ENCODE data around the gene LAT.

The LAT gene

GRCh38 chr16:28982418-28982817 is 2.4 kb upstream of the LAT start:
- DNase-seq: no peak
- Histone ChIP-seq H2BK120ac (ENCODE audit: insufficient read depth, low read length, poor library complexity) (no peak overlapping the region), H3K27ac (ENCODE audit: low read depth, low read length) (no peak overlapping the region), H3K9ac (ENCODE audit: low read length) (no peak overlapping the region), H3K14ac (ENCODE audit: low read length) (no peak overlapping the region), H4K91ac (ENCODE audit: low read depth, low read length) (no peak overlapping the region), H2BK5ac (ENCODE audit: low read depth, low read length, poor library complexity) (no peak overlapping the region), H4K12ac (ENCODE audit: low read depth, low read length) (no peak overlapping the region), H3K4ac (ENCODE audit: low read depth, low read length) (no peak overlapping the region), H3K23ac (ENCODE audit: low read length) (no peak overlapping the region), H2AK5ac (ENCODE audit: low read length) (no peak overlapping the region), H4K8ac (ENCODE audit: low read depth, low read length) (no peak overlapping the region), H2BK12ac (ENCODE audit: low read length) (no peak overlapping the region), H3K4me3 (ENCODE audit: low read depth, low read length) (no peak overlapping the region), H3K4me1 (ENCODE audit: control insufficient read depth in 1 of 2, insufficient read depth in 2 of 2, low read length in 2 of 2) (no peaks in the 10 kb centered on the region), H3K4me2 (ENCODE audit: low read length) (no peak overlapping the region), H3K79me2 (ENCODE audit: control insufficient read depth, insufficient read depth, low read length, poor library complexity) (no peaks in the 10 kb centered on the region), H3K9me3 (ENCODE audit: insufficient read depth, low read depth, low read length) (peaks cover 4% of the 10 kb centered on the region), H3K79me1 (ENCODE audit: low read length) (no peaks in the 10 kb centered on the region), H3K36me3 (ENCODE audit: control insufficient read depth in 1 of 2, insufficient read depth in 2 of 2, low read length in 2 of 2) (peaks cover 57 to 67% of the 10 kb centered on the region in 2 experiments), H3K18ac (ENCODE audit: low read length) (no peak overlapping the region), H3K27me3 (ENCODE audit: insufficient read depth, low read length) (no peaks in the 10 kb centered on the region), H2AFZ (ENCODE audit: insufficient read depth, low read length, poor library complexity) (no peak overlapping the region)
- WGBS (ENCODE audit: extremely low coverage, insufficient coverage, insufficient read length): no CpG with 5 or more reads among the region's 10 CpGs

GRCh38 chr16:28982949-28983348 is 1.9 kb upstream of the LAT start:
- no peak overlapping the region for H2BK12ac ChIP-seq (ENCODE audit: low read length)
- no peak overlapping the region for H2AFZ ChIP-seq (ENCODE audit: insufficient read depth, low read length, poor library complexity)
- no peak overlapping the region for H3K27ac ChIP-seq (ENCODE audit: low read depth, low read length)
- H3K18ac ChIP-seq (ENCODE audit: low read length): no peak overlapping the region
- no peak overlapping the region for H3K23ac ChIP-seq (ENCODE audit: low read length)
- H3K14ac ChIP-seq (ENCODE audit: low read length): no peak overlapping the region
- H3K4ac ChIP-seq (ENCODE audit: low read depth, low read length): no peak overlapping the region
- H4K12ac ChIP-seq (ENCODE audit: low read depth, low read length): no peak overlapping the region
- no peak overlapping the region for H4K8ac ChIP-seq (ENCODE audit: low read depth, low read length)
- no peaks in the 10 kb centered on the region for H3K4me1 ChIP-seq (ENCODE audit: control insufficient read depth in 1 of 2, insufficient read depth in 2 of 2, low read length in 2 of 2)
- no peaks in the 10 kb centered on the region for H3K27me3 ChIP-seq (ENCODE audit: insufficient read depth, low read length)
- H4K91ac ChIP-seq (ENCODE audit: low read depth, low read length): no peak overlapping the region
- WGBS (ENCODE audit: extremely low coverage, insufficient coverage, insufficient read length): no CpG with 5 or more reads among the region's 11 CpGs
- no peak for DNase-seq
- H2BK5ac ChIP-seq (ENCODE audit: low read depth, low read length, poor library complexity): no peak overlapping the region
- peaks cover 57 to 66% of the 10 kb centered on the region in 2 experiments for H3K36me3 ChIP-seq (ENCODE audit: control insufficient read depth in 1 of 2, insufficient read depth in 2 of 2, low read length in 2 of 2)
- no peak overlapping the region for H3K9ac ChIP-seq (ENCODE audit: low read length)
- H3K79me1 ChIP-seq (ENCODE audit: low read length): no peaks in the 10 kb centered on the region
- no peak overlapping the region for H2AK5ac ChIP-seq (ENCODE audit: low read length)
- H3K9me3 ChIP-seq (ENCODE audit: insufficient read depth, low read depth, low read length): peaks cover 4% of the 10 kb centered on the region
- no peak overlapping the region for H2BK120ac ChIP-seq (ENCODE audit: insufficient read depth, low read length, poor library complexity)
- no peaks in the 10 kb centered on the region for H3K79me2 ChIP-seq (ENCODE audit: control insufficient read depth, insufficient read depth, low read length, poor library complexity)
- no peak overlapping the region for H3K4me2 ChIP-seq (ENCODE audit: low read length)
- H3K4me3 ChIP-seq (ENCODE audit: low read depth, low read length): no peak overlapping the region

GRCh38 chr16:28983644-28984043 is 1.2 kb upstream of the LAT start:
- Histone ChIP-seq H4K12ac (ENCODE audit: low read depth, low read length) (no peak overlapping the region), H3K9ac (ENCODE audit: low read length) (no peak overlapping the region), H3K18ac (ENCODE audit: low read length) (no peak overlapping the region), H3K4ac (ENCODE audit: low read depth, low read length) (no peak overlapping the region), H3K79me1 (ENCODE audit: low read length) (no peaks in the 10 kb centered on the region), H4K91ac (ENCODE audit: low read depth, low read length) (no peak overlapping the region), H2AK5ac (ENCODE audit: low read length) (no peak overlapping the region), H3K23ac (ENCODE audit: low read length) (no peak overlapping the region), H3K27ac (ENCODE audit: low read depth, low read length) (no peak overlapping the region), H3K4me2 (ENCODE audit: low read length) (no peak overlapping the region), H3K79me2 (ENCODE audit: control insufficient read depth, insufficient read depth, low read length, poor library complexity) (no peaks in the 10 kb centered on the region), H2AFZ (ENCODE audit: insufficient read depth, low read length, poor library complexity) (no peak overlapping the region), H3K4me3 (ENCODE audit: low read depth, low read length) (no peak overlapping the region), H4K8ac (ENCODE audit: low read depth, low read length) (no peak overlapping the region), H2BK120ac (ENCODE audit: insufficient read depth, low read length, poor library complexity) (no peak overlapping the region), H3K27me3 (ENCODE audit: insufficient read depth, low read length) (no peaks in the 10 kb centered on the region), H2BK12ac (ENCODE audit: low read length) (no peak overlapping the region), H3K36me3 (ENCODE audit: control insufficient read depth in 1 of 2, insufficient read depth in 2 of 2, low read length in 2 of 2) (peaks cover 53 to 62% of the 10 kb centered on the region in 2 experiments), H2BK5ac (ENCODE audit: low read depth, low read length, poor library complexity) (no peak overlapping the region), H3K9me3 (ENCODE audit: insufficient read depth, low read depth, low read length) (peaks cover 4% of the 10 kb centered on the region), H3K14ac (ENCODE audit: low read length) (no peak overlapping the region), H3K4me1 (ENCODE audit: control insufficient read depth in 1 of 2, insufficient read depth in 2 of 2, low read length in 2 of 2) (no peaks in the 10 kb centered on the region)
- no CpG with 5 or more reads among the region's 18 CpGs for WGBS (ENCODE audit: extremely low coverage, insufficient coverage, insufficient read length)
- no peak for DNase-seq

- Histone ChIP-seq H3K9me3 (ENCODE audit: insufficient read depth, low read depth, low read length) (peaks cover 4% of the 10 kb centered on the region), H3K27ac (ENCODE audit: low read depth, low read length) (no peak overlapping the region), H2BK120ac (ENCODE audit: insufficient read depth, low read length, poor library complexity) (no peak overlapping the region), H4K12ac (ENCODE audit: low read depth, low read length) (peak overlapping the region; percentile 24), H3K23ac (ENCODE audit: low read length) (no peak overlapping the region), H3K14ac (ENCODE audit: low read length) (no peak overlapping the region), H3K18ac (ENCODE audit: low read length) (no peak overlapping the region), H3K36me3 (ENCODE audit: control insufficient read depth in 1 of 2, insufficient read depth in 2 of 2, low read length in 2 of 2) (peaks cover 50 to 59% of the 10 kb centered on the region in 2 experiments), H3K27me3 (ENCODE audit: insufficient read depth, low read length) (no peaks in the 10 kb centered on the region), H2BK12ac (ENCODE audit: low read length) (no peak overlapping the region), H3K4ac (ENCODE audit: low read depth, low read length) (no peak overlapping the region), H4K8ac (ENCODE audit: low read depth, low read length) (no peak overlapping the region), H3K4me3 (ENCODE audit: low read depth, low read length) (no peak overlapping the region), H3K4me2 (ENCODE audit: low read length) (no peak overlapping the region), H3K9ac (ENCODE audit: low read length) (no peak overlapping the region), H4K91ac (ENCODE audit: low read depth, low read length) (no peak overlapping the region), H3K4me1 (ENCODE audit: control insufficient read depth in 1 of 2, insufficient read depth in 2 of 2, low read length in 2 of 2) (no peaks in the 10 kb centered on the region), H2BK5ac (ENCODE audit: low read depth, low read length, poor library complexity) (no peak overlapping the region), H3K79me2 (ENCODE audit: control insufficient read depth, insufficient read depth, low read length, poor library complexity) (no peaks in the 10 kb centered on the region), H3K79me1 (ENCODE audit: low read length) (no peaks in the 10 kb centered on the region), H2AFZ (ENCODE audit: insufficient read depth, low read length, poor library complexity) (no peak overlapping the region), H2AK5ac (ENCODE audit: low read length) (no peak overlapping the region)
- WGBS (ENCODE audit: extremely low coverage, insufficient coverage, insufficient read length): no CpG with 5 or more reads among the region's 12 CpGs
- DNase-seq: no peak
These were observed 761 bp upstream of the LAT start for GRCh38 chr16:28984091-28984490.

Measured in trophoblast cell (in vitro differentiated cells and primary cell).